OCI-M1 (cell line): ENCODE results near the gene TLK1.
"Not testable (repeated sequence)": the region's sequence is repeated elsewhere in the genome, so short reads cannot be mapped to it uniquely, and the experiment has no call there.

Experiments used
- DNase-seq: peaks from one replicate; lab custom pipeline; 2025; lab: John Stamatoyannopoulos, UW

TLK1 gene

DNA sequence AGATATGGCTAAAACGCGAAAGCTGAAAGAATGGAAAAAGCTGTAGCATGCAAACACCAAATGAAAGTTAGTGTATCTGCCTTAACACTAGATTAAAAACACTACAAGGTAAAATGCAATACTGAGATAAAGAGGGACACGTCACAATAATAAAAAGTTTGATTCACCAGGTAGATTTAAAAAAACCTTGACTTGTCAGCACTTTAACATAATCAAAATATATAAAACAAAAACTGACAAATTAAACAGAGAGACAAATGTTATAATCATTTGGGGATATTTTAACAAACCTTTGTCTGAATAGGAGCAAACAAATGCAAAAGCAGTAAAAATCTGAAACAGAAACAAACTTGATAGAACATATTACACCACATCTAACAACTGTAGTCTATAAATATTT is 18.3 kb downstream of the TLK1 start:
- DNase-seq: no peak

DNA sequence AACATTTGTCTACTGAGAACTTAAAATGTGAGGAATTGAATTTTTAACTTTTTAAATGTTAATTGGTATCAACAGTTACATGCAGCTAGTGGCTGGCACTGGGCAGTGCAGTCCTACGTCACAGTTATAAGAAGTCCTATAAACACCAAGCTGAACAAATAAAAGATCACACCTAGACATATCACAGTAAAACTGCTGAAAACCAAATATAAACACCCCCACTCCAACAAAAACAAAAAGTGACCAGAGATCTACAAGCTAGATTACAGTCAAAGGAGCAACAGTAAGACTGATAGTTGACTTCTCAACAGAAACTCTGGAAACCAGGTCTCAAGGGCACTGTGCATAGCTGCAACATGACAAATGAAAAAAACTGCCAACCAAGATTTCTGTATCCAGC is 19.4 kb downstream of the TLK1 start:
- DNase-seq: peak; percentile 47

DNA sequence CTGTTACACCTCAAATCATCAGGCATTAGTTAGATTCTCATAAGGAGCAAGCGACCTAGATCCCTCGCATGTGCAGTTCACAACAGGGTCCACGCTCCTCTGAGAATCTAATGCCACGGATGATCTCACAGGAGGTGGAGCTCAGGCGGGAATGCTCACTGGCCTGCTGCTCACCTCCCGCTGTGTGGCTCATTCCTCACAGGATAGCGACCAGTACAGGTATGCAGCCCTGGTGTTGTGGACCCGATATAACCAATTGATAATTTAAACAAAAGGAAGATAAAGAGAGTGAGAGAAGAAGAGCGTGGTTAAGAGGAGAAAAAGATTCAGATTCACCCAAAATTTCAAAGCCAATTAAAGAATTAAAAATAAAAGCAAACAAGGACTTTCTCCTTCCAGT is 20.8 kb downstream of the TLK1 start:
- DNase-seq: no peak

DNA sequence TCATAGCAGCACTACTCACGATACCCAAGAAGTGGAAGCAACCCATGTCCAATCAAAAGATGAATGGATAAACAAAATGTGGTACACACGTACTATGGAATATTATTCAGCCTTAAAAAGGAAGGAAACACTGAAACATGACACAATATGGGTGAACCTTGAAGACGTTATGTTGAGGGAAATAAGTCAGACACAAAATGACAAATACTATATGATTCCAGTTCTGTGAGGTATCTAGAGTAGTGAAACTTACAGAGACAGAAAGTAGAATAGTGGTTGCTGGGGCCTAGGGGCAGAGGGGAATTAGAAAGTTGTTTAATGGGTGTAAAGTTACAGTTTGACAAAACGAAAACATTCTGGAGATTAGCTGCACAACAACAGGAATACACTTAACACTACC is 24.7 kb downstream of the TLK1 start:
- DNase-seq: no peak

DNA sequence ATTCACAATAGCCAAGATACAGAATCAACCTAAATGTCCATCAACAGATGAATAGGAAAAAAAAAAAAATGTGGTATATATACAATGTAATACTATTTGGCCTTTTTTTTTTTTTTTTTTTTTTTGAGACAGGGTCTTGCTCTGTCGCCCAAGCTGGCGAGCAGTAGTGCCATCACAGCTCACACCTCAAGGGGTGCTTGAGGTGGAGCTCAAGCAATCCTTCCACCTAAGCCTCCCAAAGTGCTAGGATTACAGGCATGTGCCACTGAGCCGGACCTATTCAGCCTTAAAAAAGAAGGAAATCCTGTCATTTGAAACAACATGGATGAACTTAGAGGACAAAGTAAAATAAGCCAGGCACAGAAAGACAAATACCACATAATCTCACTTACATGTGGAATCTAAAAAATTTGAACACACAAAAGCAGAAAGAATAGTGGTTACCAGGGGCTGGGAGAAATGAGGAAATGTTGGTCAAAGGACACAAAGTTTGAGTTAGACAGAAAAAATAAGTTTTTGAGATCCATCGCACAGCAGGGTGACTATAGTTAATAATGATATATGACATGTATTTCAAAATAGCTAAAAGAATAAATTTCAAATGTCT is 26.0 kb downstream of the TLK1 start:
- no peak for DNase-seq

DNA sequence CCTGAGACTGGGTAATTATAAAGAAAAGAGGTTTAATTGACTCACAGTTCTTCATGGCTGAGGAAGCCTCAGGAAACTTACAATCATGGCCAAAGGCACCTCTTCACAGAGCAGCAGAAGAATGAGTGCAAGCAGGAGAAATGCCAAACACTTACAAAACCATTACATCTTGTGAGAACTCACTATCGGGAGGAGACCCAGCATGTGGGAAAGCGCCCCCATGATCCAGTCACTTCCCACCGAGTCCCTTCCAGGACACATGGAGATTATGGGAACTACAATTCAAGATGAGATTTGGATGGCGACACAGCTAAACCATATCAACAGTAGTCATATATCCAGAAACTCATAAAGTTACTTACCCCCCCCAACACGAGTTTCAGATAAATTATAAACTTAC is 28.6 kb downstream of the TLK1 start:
- DNase-seq: no peak

DNA sequence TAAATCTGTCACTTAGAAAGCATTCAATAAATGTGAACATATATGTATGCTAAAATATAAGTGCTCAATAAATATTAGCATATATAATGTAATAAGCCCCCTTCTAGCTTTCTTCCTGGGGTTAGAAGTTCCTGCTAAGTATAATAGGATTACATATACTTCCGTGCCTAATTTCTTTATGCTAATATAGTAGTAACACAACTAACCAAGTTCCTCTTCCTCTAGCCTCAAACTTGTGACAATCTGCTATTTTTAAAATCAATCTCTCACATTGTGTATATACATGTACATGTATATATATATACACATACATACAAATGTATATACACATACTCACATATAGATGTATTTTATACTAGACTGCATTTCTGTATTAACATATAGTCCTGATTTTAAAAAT is 32.2 kb downstream of the TLK1 start:
- no peak for DNase-seq

DNA sequence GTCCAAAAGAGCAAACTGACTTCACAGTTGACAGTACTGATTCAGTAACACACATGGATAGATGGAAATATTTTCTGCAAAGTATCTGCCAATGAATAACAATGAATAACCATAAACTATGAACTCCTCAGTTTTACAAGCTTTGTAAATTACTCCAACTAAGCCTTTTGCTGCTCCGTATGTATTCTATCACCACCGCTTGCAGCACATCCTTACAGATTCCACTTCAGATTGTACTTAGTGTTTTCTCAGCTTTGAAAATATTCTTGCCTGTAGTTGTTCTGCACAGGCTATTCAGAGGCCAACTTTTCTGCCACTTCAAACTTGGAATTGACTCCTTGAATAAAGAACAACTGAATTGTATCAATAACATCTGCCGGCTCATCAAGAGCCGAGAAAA is 36.2 kb downstream of the TLK1 start:
- no peak for DNase-seq

DNA sequence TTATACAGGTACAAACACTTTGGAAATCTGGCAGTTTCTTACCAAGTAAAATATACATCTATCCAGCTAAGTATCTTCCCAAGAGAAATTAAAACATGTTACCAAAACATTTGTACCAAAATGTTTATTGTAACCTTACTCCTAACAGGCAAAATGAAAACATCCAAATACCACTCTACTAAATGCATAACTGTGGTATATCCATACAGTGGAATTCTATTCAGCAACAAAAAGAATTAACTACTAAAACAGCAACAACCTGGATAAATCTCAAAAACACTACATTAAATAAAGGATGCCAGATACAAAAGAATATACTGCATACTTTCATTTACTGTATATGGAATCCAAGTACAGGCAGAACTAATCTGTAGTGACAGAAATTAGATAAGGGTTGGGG is 51.1 kb downstream of the TLK1 start:
- peak; percentile 40 for DNase-seq

DNA sequence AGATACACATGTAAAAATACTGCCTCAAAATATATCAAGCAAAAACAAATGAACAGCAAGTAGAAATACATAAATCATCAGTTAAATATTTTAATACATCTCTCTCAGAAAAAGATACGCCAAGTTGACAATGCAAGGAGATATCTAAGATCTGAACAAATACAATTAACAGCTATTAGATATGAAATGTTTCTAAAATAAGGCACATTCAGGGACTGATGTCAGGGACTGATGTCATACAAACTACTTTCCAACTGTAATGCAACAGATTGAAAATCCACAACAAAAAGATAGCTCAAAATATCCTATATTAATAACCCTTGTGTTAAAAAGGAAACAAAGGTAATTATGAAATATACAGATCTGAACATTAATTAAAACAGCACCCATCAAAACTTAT is 51.7 kb downstream of the TLK1 start:
- no peak for DNase-seq

DNA sequence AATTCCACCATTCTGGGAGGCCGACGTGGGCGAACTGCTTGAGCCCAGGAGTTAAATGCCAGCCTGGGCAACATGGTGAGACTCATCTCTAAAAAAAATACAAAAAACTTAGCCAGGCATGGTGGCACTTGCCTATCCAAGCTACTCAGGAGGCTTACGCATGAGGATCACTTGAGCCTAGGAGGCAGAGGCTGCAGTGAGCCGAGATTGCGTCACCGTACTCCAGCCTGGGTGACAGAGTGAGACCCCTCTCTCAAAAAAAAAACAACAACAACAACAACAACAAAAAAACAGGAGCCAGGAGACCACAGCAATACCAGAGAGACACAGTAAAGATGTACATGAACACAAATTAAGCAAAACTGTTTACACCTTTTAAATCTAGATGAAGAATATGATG is 52.9 kb downstream of the TLK1 start:
- no peak for DNase-seq

DNA sequence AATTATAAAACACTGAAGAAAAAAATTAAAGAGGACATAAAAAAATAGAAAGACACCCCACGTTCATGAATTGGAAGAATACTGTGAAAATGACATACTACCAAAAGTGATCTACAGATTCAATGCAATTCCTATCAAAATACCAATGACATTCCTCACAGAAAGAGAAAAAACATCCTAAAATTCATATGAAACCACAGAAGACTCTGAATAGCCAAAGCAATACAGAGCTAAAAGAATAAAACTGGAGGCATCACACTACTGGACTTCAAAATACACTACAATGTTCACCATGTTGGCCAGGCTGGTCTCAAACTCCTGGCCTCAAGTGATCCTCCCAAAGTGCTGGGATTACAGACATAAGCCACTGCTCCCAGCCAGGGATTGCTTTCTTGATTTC is 56.3 kb downstream of the TLK1 start:
- no peak for DNase-seq

DNA sequence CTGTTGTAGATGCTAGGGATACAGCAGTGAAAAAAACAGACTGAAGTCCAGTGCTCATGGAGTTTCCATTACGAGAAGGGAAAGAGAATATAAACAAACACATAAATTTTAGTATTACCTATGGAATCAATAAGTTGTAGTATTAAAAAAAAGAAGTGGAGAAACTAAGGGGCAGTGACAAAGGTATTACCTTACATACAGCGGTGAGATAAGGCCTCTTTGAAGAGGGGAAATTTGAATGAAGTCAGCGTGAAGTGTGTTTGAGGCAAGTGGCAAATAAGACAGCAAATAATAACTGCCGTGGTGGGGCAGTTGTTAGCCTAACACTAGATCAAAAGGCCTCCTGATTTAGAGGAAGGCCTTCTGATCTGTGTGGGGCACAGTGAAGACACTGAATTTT is 57.9 kb downstream of the TLK1 start:
- no peak for DNase-seq

DNA sequence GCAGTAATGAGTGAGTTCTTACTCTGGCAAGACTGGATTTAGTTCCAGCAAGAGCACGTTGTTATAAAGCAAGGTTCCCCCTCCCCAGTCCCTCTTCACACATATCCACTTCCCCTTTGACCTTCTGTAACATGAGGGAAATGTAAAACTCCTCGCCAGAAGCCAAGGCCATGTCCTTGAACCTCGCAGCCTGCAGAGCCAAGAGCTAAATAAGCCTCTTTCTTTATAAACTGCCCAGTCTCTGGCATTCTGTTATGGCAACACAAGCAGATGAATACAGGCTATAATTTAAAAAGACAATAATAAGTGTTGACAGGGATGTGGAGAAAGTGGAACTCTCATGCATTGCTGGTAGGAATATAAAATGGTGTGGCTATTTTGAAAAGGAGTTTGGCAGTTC is 60.3 kb downstream of the TLK1 start:
- no peak for DNase-seq

DNA sequence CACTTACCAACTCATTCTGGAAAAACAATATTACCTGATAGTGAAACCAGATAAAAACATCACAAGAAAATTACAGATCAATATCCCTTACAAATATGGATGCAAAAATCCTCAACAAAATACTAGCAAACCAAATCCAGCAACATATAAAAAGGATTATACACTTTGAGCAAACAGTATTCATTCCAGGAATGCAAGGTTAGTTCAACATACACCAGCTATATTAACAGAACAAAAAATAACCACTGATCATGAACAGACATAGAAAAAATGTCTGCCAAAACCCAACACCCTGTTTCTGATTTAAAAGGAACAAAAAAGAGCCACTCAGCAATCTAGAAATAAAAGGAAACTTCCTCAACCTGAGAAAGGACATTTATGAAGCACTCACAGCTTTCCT is 62.1 kb downstream of the TLK1 start:
- no peak for DNase-seq

DNA sequence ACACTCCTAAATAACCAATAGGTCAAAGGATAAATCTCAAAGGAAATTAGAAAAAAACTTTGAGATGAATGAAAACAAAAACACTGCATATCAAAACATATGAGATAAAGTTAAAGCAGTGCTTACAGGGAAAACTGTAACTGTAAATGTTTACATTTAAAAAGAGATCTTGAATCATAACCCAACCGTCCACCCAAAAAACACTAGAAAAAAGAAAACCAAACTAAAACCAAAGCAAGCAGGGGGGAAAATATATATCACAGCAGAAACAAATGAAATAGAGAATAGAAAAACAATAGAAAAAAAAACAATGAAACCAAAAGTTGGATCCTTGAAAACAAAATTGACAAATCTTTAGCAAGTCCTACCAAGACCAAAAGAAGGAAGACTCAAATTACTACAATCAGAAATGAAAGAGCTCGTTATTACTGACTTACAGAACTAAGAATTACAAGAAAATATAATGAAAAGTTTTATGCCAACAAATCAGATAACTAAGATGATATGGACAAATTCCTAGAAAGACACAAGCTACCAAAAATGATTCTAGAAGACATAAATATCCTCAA is 65.6 kb downstream of the TLK1 start:
- DNase-seq: no peak

DNA sequence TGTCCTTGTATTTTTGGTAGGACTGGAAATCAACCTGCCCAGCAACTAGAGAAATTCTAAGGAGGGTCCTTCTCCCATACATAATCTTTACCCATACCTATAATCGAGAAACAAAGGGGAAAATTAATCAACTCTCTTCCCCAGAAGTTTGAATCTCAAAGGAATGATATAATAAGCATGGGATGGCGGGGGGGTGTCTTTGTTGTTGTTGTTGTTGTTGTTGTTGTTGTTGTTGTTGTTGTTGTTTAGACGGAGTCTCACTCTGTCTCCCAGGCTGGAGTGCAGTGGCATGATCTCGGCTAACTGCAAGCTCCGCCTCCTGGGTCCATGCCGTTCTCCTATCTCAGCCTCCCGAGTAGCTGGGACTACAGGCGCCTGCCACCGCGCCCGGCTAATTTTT is 69.2 kb downstream of the TLK1 start:
- not testable (repeated sequence) for DNase-seq

DNA sequence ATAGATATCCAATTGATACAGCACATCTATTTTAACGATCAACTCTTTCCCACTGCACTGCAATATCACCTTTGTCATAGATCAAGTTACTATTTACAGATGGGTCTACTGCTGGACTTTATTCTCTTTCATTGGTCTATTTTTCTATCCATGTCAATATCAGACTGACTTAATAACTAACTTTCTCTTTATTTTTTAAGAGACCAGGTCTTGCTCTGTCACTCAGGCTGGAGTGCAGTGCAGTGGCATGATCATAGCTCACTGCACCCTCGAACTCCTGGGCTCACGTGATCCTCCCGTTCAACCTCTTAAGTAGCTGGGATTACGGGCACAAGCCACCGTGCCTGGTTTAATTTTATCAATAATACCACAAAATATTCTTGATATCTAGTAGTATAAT is 71.2 kb downstream of the TLK1 start:
- DNase-seq: no peak

DNA sequence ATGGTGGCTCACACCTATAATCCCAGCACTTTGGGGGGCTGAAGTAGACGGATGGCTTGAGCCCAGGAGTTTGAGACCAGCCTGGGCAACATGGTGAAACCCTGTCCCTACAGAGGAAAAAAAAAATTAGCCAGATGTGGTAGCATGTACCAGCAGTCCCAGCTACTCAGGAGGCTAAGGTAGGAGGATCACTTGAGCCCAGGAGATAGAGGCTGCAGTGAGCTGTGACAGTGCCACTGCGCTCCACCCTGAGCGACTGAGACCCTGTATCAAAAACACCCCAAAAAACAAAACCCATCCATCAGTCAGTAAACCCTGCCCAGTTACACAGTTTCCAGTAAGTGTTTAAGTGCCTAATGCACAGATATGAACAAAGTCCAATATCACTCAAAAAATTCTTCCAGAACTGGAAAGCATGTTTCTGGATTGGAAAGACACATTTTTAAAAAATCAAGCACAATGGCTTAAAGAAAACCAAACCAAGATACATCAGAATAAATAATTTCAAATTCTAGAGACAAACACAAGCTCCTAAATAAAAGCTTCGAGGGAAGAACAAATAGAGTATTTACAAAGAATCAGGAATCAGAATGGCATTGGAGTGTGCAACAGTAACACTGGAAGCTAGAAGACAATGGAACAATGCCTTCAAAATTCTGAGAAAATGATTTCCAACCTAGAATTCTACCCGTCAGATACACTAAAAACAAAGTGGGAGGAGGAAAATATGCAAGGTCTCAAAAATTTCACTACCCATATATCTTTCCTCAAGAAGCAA is 72.4 kb downstream of the TLK1 start:
- DNase-seq: no peak

DNA sequence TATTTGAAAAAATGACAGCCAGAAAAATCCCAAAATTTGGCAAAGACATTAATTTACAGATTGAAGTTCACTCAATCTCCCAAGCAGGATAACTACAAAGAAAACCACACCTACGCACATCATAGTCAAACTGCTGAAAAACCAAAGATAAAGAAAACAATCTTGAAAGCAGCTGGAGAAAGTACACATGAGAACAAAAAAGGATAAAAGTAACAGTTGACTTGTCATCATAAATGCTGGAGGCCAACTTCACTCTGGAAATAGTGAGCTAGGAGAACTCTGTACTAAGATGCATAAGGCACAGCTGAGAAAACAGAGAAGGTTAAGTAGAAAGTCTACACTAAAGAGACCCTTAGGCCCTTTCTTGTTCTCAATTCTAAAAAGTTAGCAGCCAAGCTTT is 73.1 kb downstream of the TLK1 start:
- no peak for DNase-seq

DNA sequence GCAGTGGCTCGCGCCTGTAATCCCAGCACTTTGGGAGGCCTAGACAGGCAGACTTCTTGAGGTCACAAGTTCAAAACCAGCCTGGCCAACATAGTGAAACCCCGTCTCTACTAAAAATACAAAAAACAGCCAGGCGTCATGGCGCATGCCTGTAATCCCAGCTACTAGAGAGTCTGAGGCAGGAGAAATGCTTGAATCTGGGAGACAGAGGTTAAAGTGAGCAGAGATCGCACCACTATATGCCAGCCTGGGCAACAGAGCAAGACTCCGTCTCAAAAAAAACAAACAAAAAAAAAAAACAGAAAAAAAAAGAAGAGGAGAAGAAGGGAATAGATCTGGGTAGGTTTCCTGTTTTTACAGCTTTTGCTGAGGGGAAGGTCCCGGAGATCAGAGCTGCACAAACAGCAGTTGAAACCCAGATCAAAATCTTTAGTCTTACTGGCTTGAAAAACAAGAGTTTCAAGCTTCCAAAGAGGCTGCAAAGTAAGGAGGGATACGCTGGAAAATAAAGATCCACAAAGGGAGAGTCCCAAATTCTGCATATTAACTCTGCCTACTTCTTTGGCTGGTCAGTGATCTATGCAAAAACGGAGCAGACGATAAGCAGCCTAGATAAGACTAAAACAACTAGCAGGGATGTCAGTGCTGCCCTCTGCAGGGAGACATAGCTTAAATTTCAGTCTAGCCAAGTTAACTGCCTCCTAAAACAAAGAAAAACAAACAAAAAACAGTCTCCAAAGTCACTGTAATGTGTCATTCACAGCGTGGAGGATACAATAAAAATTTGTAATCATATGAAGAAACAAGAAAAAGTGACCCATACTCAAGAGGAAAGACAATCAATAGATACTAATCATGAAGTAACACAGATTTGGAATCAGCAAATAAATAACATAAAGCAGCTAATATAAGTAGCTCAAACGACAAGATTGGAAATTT is 74.1 kb downstream of the TLK1 start:
- peak; percentile 76 for DNase-seq

DNA sequence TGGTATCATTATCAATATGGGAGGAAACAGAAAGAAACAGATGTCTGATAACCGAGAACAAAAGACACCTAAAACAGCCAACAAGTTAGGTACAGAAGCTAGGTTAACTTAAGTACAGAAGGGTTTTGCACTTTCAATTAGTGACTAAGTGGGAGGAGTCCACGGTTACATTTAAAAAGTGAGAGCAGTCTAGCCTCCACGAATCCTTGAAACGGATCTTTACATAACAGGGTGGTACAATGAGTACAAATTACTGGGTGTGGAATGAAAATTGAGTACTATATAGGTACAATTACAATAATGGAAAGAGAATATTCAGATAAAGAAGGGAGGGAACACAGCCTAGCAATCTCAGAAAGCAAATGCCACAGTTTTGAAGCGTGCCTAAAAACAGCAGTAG is 76.6 kb downstream of the TLK1 start:
- DNase-seq: no peak

DNA sequence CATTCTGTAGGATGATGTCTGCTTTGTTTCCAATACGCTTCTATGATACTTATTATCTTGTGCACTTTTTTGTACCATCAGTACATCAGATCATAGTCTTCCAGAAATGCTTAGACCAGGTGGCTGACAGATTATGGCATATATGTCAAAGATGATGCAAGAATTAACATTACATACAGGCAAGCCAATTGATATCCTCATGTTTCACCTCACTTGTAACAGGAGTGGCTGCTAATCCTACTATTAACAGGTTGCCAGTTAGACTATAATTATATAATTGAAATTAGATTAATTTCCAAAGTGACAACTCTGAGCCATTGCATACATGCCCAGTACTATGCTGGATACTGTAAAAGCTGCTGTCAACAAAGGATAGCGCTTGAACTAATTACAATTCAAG is 77.2 kb downstream of the TLK1 start:
- DNase-seq: peak; percentile 10
